Embryonic facial prominence (tissue), 1 donor: ENCODE measurements around the gene ENOPH1.
"Not testable (repeated sequence)": the region's sequence is repeated elsewhere in the genome, so short reads cannot be mapped to it uniquely, and the experiment has no call there.

Experiments used
- DNase-seq: peaks from one replicate; pipeline ENCODE4 v3.0.0-alpha.2; 2016; ENCODE audit errors: extremely low spot score

Gene ENOPH1

DNA sequence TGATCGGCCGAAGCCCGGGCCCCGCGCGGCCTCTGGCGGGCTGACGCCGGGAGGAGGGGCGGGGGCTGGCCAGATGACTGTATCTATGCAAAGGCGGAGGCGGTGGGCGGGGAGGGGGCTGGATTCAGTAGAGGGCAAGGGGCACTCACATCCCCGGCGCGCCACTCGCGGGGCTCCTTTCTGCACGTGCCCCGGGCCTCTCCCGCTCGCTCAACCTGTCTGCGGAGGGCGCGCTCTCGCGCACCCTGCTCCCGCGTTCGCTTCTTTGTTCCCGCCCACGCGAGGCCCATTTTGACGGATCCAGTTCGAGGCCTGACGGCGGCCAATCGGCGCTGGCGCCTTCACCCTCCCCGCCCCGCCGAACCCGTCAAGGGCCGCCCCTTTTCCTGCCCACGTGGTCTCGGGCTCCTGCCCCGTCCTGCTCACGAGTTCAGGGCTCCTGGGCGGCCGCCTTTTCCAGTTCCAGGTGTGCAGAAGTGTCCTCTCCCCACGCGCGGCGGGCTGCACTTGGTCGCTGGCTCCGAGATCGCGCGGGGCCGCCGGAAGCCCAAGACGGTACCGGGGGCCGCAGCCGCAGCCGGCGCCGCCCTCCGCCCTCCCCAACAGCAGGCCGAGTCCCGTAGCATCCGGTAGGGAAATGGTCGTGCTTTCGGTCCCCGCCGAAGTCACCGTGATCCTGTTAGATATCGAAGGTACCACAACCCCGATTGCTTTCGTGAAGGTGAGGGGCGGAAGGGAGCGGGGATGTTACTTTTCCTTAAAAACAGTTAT is at the start of gene ENOPH1, which contains the start of gene HNRNPDL:
Gene ENOPH1 (plus strand): TSS at position 398 of the 771 bp plus-strand sequence. CDS start 240 bp downstream, at position 638.
Gene HNRNPDL (minus strand): TSS at position 270 of the 771 bp plus-strand sequence. CDS start 772 bp downstream, outside the sequence.
- DNase-seq: peak; percentile 91

DNA sequence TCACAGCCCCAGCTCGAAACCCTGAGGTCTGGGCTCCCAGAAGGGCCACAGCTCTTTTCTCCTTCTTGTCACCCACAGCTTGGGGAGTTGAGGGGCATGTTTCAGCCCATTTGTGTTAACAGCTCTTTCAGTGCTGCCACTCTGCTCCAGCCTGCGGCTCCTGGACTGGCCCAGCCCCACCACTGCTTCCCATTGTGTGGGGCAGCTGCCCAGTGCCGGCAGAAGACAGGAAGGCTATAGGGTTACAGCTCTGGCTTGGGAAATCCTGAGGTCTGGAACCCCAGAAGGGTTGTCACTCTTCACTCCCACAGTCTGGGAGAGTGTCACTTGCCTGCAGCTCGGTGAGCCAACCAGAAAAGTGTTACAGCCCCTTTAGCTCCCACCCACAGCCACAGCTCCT is 49.6 kb upstream of the ENOPH1 start:
- DNase-seq: no peak

DNA sequence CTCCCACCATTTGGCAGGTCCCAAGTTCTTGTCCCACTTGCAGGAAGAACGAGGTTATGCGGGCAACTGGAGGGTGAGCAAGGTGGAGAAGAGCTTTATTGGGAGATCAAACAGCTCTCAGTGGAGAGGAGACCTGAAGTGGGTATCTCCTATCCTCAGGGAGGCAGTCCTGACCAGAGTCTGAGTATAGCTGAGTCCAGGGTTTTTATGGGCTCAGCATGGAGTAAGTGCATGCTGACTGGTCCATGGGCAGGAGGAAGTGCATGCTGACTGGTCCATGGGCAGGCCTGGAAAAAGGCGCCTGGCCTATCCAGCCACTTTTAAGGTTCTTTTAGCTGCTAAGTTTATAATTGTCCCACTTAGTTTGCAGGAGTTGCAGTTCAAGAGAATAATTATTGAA is 49.2 kb upstream of the ENOPH1 start:
- DNase-seq: no peak

DNA sequence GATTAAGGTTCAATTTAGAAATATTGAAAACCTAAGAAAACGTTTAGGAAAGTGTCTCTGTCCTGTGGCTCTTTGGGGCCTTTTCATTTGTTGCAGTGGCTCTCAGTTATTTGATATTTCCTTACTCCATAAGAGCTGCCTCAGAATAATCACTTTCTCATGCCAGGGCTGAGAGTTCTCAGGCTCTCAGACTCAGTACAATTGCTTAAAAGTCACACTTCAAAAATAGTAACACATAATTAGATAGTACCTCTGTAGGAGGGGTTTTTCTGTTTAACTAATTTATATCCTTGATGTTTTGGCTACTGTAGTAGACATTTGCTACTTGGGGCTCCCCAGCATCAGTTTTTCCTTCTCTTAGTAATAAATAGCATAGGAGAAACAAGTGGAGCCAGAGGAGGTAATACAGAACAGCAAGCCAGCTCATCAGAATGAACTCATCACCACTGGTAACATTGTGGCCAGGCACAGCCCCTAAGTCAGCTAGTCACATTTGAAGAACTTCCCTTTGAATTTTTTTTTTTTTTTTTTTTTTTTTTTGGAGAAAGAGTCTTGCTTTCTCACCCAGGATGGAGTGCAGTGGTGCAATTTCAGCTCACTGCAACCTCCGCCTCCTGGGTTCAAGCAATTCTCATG is 48.6 kb upstream of the ENOPH1 start:
- no peak for DNase-seq

GRCh38 chr4:82382751-82383150 is 47.6 kb upstream of the ENOPH1 start:
- DNase-seq: no peak

DNA sequence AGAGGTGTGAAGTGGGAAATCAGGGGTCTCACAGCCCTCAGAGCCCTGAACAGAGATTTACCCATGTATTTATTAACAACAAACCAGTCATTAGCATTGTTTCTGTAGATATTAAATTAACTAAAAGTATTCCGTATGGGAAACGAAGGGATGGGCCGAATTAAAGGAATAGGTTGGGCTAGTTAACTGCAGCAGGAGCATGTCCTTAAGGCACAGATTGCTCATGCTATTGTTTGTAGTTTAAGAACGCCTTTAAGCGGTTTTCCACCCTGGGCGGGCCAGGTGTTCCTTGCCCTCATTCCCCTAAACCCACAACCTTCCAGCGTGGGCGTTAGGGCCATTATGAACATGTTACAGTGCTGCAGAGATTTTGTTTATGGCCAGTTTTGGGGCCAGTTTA is 44.1 kb upstream of the ENOPH1 start:
- DNase-seq: not testable (repeated sequence)

- no peak for DNase-seq
Observed at GRCh38 chr4:82388405-82388804, 42.0 kb upstream of the ENOPH1 start.

GRCh38 chr4:82390061-82390460 is 40.3 kb upstream of the ENOPH1 start:
- DNase-seq: not testable (repeated sequence)

GRCh38 chr4:82394896-82395295 is 35.5 kb upstream of the ENOPH1 start:
- DNase-seq: no peak

- DNase-seq: no peak
Observed at GRCh38 chr4:82397527-82397926, 32.9 kb upstream of the ENOPH1 start.

- no peak for DNase-seq
Observed at GRCh38 chr4:82398263-82398662, 32.1 kb upstream of the ENOPH1 start.

DNA sequence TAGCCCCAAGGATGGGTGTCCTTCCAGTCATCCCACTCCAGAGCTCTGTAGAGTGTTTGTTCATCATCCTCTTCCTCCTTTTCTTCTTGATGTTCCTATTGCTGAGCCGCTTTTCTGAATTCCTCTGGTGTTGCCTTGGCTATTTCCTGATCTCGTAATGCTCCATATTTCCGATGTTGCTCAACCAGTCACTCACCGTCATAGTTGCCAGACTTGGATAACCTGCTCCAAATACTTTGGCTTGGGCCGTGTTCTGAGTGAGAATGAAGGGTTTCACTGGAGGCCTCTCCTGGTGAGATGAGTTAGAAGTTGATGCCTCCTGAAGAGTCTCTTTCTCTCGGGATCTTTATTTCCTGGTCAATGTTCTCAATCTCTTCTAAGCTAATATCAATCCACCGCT is 28.8 kb upstream of the ENOPH1 start:
- no peak for DNase-seq

GRCh38 chr4:82402196-82402775 is 28.1 kb upstream of the ENOPH1 start:
- no peak for DNase-seq

GRCh38 chr4:82403725-82404124 is 26.7 kb upstream of the ENOPH1 start:
- DNase-seq: no peak

- DNase-seq: not testable (repeated sequence)
Observed at GRCh38 chr4:82415061-82415460, 15.3 kb upstream of the ENOPH1 start.

DNA sequence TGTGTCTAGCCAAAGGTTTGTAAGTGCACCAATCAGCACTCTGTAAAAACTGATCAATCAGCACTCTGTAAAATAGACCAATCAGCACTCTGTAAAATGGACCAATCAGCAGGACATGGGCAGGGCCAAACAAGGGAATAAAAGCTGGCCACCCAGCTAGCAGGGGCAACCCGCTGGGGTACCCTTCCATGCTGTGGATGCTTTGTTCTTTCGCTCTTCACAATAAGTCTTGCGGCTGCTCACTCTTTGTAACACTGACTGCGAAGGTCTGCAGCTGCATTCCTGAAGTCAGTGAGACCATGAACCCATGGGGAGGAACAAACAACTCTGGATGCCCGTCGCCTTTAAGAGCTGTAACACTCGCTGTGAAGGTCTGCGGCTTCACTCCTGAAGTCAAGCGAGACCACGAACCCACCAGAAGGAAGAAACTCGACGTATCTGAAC is 14.4 kb upstream of the ENOPH1 start:
- DNase-seq: no peak

GRCh38 chr4:82419451-82419850 is 10.9 kb upstream of the ENOPH1 start:
- DNase-seq: no peak

DNA sequence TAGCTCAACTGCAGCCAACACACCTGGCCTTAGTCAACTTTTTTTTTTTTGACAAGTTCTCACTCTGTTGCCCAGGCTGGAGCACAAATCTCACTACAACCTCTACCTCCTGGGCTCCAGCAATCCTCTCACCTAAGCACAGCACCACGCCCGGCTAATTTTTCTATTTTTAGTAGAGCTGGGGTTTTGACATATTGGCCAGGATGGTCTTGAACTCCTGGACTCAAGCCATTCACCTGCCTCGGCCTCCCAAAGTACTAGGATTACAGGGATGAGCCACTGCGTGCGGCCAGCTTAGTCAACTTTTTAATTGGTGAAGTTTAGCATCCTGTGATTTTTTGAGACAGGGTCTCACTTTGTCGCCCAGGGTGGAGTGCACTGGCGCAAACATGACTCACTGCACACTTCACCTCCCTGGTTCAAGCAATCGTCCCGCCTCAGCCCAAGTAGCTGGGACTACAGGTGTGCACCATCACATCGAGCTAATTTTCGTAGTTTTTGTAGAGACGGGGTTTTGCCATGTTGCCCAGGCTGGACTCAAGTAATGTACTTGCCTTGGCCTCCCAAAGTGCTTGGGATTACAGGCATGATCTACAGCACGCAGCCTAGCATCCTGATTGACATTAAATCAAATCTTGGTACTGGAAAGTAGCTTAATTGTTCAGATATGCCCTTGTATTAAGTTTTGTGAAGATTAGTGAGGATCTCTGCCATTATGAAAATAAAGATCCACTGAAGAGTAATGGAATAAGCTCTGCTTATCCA is 8.4 kb upstream of the ENOPH1 start:
- DNase-seq: no peak

DNA sequence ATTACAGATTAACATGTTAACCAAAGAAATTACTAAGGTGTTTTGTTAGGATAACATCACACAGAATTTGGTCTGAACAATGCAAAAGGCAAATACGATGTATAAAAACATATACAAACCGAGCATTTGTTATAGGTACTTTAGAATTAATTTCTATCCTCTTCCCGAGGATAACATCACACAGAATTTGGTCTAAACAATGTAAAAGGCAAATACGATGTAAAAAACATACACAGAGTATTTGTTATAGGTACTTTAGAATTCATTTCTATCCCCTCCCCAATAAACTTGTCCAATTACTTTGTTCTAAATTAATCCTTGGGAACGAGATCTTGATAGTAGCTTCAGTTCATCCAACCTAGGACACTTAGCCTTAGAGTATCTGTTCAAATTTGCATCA is 7.8 kb upstream of the ENOPH1 start:
- DNase-seq: no peak

GRCh38 chr4:82423245-82424054 is 6.9 kb upstream of the ENOPH1 start:
- DNase-seq: no peak

DNA sequence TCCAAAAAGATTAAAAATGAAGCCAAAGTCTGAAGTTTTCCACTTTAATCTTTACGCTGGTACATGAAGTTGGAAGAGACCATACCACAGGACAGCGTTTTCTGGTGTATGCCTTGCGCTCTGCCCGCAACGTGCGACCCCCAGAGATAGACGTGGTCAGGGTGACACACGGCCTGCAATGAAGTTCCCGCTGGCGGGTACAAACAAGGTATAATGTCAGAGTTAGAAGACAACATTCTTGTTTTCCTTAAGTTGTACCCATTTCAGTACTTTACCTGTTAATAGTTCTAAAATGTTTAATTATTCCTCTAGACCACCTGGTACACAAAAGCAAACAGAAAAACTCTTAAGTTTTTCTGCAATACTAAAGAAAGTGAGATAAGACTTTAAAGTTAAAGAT is 4.9 kb upstream of the ENOPH1 start:
- no peak for DNase-seq
